ENCODE results near the gene CD4. TPM values are rescaled to one million over a fixed set of nuclear protein-coding genes. Genes with fewer than 3 reads are reported as not detected.

CD4 gene
- total and polyA plus RNA-seq, 4 donors = 15.9 to 44.8 (median 32.0) TPM

DNA sequence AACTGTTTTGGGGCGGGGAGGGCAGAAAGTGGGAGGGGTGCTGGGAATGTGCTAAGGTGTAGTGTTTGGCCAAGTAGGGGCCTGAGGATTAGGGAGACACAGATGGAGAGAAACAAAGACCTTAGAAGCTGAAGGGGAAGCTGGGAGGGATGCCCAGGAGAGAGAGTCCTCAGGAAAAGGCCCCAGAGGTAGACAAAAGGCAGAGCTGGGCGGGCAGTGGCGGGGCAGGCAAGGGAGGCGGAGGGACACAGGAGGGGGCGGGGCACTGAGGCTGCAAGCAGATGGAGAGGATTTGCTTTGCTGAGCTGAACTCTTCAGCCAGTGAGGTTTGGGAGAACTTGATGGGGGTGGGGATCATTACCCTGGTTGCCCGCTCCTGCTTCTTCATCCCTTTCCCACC lies 20.3 kb upstream of the CD4 start (continued):
- TF ChIP-seq REST (IDR thresholded peaks at IDR 0.05) = no peak
- TF ChIP-seq, protein P1, sequence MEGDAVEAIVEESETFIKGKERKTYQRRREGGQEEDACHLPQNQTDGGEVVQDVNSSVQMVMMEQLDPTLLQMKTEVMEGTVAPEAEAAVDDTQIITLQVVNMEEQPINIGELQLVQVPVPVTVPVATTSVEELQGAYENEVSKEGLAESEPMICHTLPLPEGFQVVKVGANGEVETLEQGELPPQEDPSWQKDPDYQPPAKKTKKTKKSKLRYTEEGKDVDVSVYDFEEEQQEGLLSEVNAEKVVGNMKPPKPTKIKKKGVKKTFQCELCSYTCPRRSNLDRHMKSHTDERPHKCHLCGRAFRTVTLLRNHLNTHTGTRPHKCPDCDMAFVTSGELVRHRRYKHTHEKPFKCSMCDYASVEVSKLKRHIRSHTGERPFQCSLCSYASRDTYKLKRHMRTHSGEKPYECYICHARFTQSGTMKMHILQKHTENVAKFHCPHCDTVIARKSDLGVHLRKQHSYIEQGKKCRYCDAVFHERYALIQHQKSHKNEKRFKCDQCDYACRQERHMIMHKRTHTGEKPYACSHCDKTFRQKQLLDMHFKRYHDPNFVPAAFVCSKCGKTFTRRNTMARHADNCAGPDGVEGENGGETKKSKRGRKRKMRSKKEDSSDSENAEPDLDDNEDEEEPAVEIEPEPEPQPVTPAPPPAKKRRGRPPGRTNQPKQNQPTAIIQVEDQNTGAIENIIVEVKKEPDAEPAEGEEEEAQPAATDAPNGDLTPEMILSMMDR (IDR thresholded peaks at IDR 0.05; ENCODE audit: low read depth, low read length, missing input control) = no peak
- TF ChIP-seq TAF1 (conservative IDR thresholded peaks at IDR 0.05) = no peak
- TF ChIP-seq HNF4G (IDR thresholded peaks at IDR 0.05) = no peak

DNA sequence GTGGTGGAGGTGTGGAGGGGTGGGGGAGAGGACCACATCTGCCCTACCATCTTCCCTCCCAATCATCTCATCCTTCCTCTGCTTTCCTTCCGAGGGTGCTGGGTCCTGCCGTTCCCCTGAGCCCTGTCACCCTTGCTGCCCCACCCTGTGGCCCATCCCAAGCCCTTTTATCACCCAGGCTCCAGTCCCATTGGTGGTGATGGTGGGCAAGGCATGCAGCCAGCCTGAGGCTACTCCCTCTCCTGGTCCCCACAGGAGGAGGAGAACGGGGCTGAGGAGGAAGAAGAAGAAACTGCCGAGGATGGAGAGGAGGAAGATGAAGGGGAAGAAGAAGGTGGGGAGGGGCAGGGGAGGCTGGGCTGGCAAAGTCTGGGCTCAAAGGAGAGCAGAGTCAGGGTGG lies 19.7 kb upstream of the CD4 start:
- no peak for DNase-seq (ENCODE audit: low spot score)
- no peak for TF ChIP-seq JUND (IDR thresholded peaks at IDR 0.05)
- no peak for TF ChIP-seq NR2F2 (IDR thresholded peaks at IDR 0.05)
- TF ChIP-seq HNF4A (conservative IDR thresholded peaks at IDR 0.05) = no peak
- TF ChIP-seq RAD21 (IDR thresholded peaks at IDR 0.05) = no peak
- TF ChIP-seq, protein P2, sequence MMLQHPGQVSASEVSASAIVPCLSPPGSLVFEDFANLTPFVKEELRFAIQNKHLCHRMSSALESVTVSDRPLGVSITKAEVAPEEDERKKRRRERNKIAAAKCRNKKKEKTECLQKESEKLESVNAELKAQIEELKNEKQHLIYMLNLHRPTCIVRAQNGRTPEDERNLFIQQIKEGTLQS (IDR thresholded peaks at IDR 0.05) = no peak
- no peak for TF ChIP-seq FOXA2 (IDR thresholded peaks at IDR 0.05)
- TF ChIP-seq SP1 (IDR thresholded peaks at IDR 0.05) = no peak
- no peak for TF ChIP-seq FOXA1 (IDR thresholded peaks at IDR 0.05)
- no peak for TF ChIP-seq REST (IDR thresholded peaks at IDR 0.05)
- TF ChIP-seq MAX (IDR thresholded peaks at IDR 0.05) = no peak
- no peak for TF ChIP-seq RXRA (IDR thresholded peaks at IDR 0.05)
- no peak for TF ChIP-seq EGR1 (IDR thresholded peaks at IDR 0.05; ENCODE audit: low read depth in 2 of 2)
- TF ChIP-seq GABPA (IDR thresholded peaks at IDR 0.05 in 1 of 2, conservative IDR thresholded peaks at IDR 0.05 in 1 of 2) = no peak
- TF ChIP-seq, protein P3, sequence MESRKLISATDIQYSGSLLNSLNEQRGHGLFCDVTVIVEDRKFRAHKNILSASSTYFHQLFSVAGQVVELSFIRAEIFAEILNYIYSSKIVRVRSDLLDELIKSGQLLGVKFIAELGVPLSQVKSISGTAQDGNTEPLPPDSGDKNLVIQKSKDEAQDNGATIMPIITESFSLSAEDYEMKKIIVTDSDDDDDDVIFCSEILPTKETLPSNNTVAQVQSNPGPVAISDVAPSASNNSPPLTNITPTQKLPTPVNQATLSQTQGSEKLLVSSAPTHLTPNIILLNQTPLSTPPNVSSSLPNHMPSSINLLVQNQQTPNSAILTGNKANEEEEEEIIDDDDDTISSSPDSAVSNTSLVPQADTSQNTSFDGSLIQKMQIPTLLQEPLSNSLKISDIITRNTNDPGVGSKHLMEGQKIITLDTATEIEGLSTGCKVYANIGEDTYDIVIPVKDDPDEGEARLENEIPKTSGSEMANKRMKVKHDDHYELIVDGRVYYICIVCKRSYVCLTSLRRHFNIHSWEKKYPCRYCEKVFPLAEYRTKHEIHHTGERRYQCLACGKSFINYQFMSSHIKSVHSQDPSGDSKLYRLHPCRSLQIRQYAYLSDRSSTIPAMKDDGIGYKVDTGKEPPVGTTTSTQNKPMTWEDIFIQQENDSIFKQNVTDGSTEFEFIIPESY (IDR thresholded peaks at IDR 0.05) = no peak
- no peak for TF ChIP-seq TAF1 (conservative IDR thresholded peaks at IDR 0.05)
- TF ChIP-seq, protein P1 (IDR thresholded peaks at IDR 0.05; ENCODE audit: low read depth, low read length, missing input control) = no peak
- no peak for TF ChIP-seq YY1 (IDR thresholded peaks at IDR 0.05)
- TF ChIP-seq HNF4G (IDR thresholded peaks at IDR 0.05) = no peak
- WGBS = 51% methylated on average over 4 of the region's 4 CpGs
- H3K9me3 ChIP-seq (ENCODE audit: control insufficient read depth in 4 of 4, low read length in 3 of 4) = no peaks in the 10 kb centered on the region
- H3K27me3 ChIP-seq (ENCODE audit: control insufficient read depth in 4 of 4, insufficient read depth in 4 of 4, low read length in 3 of 4) = no peaks in the 10 kb centered on the region
- no peak overlapping the region for H3K9ac ChIP-seq (ENCODE audit: low read depth in 1 of 2, low read length in 2 of 2)
- peaks cover 12 to 68% (median 41%) of the 10 kb centered on the region in 4 donors for H3K4me1 ChIP-seq (ENCODE audit: control insufficient read depth in 4 of 4, insufficient read depth in 4 of 4, low read length in 3 of 4)
- H3K36me3 ChIP-seq (ENCODE audit: control insufficient read depth in 4 of 4, insufficient read depth in 3 of 4, low read depth in 1 of 4, low read length in 3 of 4) = peaks cover 0 to 6% (median 4%) of the 10 kb centered on the region in 4 donors
- H3K27ac ChIP-seq (ENCODE audit: low read depth in 1 of 2, low read length in 2 of 2) = no peak overlapping the region
- H3K4me3 ChIP-seq (ENCODE audit: low read depth in 1 of 3, low read length in 3 of 3) = no peak overlapping the region

Data from liver (tissue), 9 donors.